GM13977 (cell line): ENCODE measurements around the gene MMP14.
A peak's percentile ranks its signal among the peaks of the same experiment; 100 is the strongest.

ENCODE experiments used
- DNase-seq: peaks from one replicate; pipeline ENCODE4 v3.0.0; 2012; ENCODE audit warnings: low spot score
- in situ Hi-C: fragments of 300-500 bp; cut with MboI; formaldehyde crosslinking; loops from one replicate; pipeline ENCODE4 v1.12.0; 2022; ENCODE audit warnings: low sequenced_read_pairs, low pct_unique_long_range_greater_than_20kb, mixed read lengths, inconsistent platforms; ENCODE audit not compliant: unreplicated experiment
- TF ChIP-seq, protein P1 (sequence below): IDR thresholded peaks from 2 replicates; pipeline ENCODE4 v1.5.1; 2012; ENCODE audit warnings: mild to moderate bottlenecking, control low read depth; ENCODE audit not compliant: insufficient read depth; ENCODE audit errors: extremely low read depth, missing control alignments

MMP14 gene

DNA sequence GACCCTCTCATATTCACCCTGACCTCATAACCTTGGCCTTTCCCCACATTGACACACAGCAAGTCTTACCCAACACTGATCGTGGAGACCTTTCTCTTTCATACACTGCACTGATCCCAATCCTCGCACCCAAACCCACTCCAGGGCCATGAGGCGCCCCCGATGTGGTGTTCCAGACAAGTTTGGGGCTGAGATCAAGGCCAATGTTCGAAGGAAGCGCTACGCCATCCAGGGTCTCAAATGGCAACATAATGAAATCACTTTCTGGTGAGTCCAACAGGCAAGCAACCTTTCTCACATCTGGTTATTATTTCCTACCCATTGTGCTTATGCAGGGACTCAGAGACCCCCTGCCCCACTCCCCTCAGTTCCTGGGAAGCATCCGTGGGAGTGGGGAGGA, 5.4 kb downstream of the MMP14 start:
- DNase-seq, result peak; percentile 7
- in situ Hi-C loops, result no loop called here
- TF ChIP-seq, protein P1, sequence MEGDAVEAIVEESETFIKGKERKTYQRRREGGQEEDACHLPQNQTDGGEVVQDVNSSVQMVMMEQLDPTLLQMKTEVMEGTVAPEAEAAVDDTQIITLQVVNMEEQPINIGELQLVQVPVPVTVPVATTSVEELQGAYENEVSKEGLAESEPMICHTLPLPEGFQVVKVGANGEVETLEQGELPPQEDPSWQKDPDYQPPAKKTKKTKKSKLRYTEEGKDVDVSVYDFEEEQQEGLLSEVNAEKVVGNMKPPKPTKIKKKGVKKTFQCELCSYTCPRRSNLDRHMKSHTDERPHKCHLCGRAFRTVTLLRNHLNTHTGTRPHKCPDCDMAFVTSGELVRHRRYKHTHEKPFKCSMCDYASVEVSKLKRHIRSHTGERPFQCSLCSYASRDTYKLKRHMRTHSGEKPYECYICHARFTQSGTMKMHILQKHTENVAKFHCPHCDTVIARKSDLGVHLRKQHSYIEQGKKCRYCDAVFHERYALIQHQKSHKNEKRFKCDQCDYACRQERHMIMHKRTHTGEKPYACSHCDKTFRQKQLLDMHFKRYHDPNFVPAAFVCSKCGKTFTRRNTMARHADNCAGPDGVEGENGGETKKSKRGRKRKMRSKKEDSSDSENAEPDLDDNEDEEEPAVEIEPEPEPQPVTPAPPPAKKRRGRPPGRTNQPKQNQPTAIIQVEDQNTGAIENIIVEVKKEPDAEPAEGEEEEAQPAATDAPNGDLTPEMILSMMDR, result no peak

DNA sequence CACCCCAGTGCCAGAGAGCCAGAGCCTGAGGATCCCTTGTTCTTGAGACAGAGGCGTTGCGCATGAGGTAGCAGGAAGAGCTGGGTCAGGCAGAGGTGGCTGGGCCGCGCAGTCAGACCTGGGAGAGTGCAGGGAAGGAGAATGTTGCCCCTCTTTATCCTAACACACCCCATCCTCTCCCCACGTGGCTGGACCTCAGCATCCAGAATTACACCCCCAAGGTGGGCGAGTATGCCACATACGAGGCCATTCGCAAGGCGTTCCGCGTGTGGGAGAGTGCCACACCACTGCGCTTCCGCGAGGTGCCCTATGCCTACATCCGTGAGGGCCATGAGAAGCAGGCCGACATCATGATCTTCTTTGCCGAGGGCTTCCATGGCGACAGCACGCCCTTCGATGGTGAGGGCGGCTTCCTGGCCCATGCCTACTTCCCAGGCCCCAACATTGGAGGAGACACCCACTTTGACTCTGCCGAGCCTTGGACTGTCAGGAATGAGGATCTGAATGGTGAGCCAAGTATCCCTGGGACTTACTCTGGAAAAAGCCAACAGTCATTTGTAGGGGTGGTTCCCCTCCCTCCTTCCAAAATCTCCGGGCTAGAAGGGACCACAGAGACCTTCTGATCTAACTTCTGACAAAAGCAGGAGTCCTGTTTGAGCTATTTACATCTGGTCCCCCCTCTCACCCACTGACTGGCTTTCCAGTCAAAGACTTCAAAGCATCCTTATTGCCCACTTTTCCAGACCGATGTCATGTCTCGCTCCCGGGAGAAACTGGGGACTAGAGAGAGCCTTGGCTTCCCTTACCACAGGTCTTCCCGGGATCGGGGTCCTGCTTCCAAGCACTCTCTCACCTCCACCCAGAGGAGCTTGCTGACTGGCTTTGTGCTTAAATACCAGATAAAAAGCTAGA, 6.1 kb downstream of the MMP14 start:
- in situ Hi-C loops, result no loop called here
- DNase-seq, result peak; percentile 4

DNA sequence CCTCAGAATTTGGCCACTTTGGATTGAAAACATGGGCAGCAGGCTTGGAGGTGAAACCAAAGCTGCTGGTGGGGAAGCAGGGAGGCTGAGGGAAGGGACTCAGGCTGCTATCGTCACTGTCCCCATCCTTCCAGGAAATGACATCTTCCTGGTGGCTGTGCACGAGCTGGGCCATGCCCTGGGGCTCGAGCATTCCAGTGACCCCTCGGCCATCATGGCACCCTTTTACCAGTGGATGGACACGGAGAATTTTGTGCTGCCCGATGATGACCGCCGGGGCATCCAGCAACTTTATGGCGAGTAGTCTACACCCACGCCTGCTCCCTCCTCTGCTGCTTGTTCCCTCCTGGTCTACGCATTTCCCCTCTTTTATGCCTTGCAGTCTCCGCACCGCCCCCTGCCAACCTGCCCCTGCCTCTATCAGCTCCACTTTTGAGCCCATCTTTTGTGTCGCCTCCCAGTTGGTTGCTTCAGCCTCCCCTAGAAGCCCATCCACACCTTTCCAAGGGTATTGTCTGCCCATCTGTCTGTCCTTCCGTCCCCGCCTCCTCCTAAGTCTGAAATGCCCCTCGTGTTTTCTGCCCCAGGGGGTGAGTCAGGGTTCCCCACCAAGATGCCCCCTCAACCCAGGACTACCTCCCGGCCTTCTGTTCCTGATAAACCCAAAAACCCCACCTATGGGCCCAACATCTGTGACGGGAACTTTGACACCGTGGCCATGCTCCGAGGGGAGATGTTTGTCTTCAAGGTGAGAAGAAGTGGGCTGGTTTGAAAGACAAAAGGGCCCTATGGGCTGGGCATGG, 6.9 kb downstream of the MMP14 start:
- peak; percentile 8 for DNase-seq
- TF ChIP-seq, protein P1, result no peak
- in situ Hi-C loops, result no loop called here

More for the DNA sequence above, 6.1 kb downstream of the MMP14 start:
- TF ChIP-seq, protein P1, result no peak

DNA sequence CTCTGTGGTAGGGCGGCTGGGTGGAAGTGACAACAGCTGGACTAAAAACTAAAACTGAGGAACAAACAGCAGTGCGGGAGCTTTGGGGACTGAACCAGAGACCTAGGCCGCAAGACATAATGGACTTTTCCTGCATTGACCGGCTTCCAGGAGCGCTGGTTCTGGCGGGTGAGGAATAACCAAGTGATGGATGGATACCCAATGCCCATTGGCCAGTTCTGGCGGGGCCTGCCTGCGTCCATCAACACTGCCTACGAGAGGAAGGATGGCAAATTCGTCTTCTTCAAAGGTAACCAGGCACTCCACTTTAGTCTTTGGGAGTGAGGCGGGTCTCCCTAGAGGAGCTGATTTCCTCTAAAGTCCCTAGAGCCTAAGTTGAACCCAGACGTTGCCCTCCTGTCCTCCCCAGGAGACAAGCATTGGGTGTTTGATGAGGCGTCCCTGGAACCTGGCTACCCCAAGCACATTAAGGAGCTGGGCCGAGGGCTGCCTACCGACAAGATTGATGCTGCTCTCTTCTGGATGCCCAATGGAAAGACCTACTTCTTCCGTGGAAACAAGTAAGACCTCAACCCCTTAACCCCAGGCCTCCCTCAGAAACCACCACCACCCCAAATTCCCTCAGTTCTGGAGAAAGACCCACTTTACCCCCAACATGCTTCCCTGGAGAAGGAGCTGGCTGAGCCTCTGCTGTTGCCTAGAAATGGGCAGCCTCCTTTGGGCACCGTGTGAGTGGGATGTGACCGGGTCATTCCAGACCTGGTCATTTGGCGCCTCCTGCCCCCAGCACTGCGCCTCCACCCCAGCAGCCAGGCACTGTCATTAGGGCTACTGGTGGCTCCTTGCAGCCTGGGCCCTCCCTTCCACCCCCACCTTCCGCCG, 8.1 kb downstream of the MMP14 start:
- TF ChIP-seq, protein P1, result peak; percentile 10
- in situ Hi-C loops, result no loop called here
- DNase-seq, result peak; percentile 30

DNA sequence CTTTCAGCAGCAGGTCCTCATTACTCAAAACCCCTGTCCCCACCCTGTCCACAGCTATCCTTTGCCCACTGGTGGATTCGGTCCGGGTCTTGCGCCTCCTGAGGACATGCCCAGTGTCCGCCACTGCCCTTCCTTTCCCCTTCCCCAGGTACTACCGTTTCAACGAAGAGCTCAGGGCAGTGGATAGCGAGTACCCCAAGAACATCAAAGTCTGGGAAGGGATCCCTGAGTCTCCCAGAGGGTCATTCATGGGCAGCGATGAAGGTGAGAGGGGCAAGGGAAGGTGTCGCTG, 8.7 kb downstream of the MMP14 start:
- TF ChIP-seq, protein P1, result no peak
- no peak for DNase-seq
- in situ Hi-C loops, result no loop called here
